AG09319 (cell line): ENCODE data around the gene CRYBB2.

Experiments used
- DNase-seq: peaks from one replicate; pipeline ENCODE4 v3.0.0-alpha.2; 2010; ENCODE audit warnings: low read depth; ENCODE audit errors: extremely low read depth
- CTCF ChIP-seq: IDR thresholded peaks from 2 replicates; pipeline ENCODE4 v1.5.1; 2011; ENCODE audit warnings: low read depth, mild to moderate bottlenecking, inconsistent platforms, low read length, moderate library complexity

Gene CRYBB2

GRCh38 chr22:25187469-25187868 is 32.0 kb upstream of the CRYBB2 start:
- DNase-seq: no peak

GRCh38 chr22:25192406-25192805 is 27.0 kb upstream of the CRYBB2 start:
- no peak for TF ChIP-seq CTCF
- DNase-seq: no peak

More at GRCh38 chr22:25187469-25187868, 32.0 kb upstream of the CRYBB2 start:
- no peak for TF ChIP-seq CTCF

- no peak for TF ChIP-seq CTCF
- no peak for DNase-seq
These were observed 26.3 kb upstream of the CRYBB2 start for GRCh38 chr22:25193130-25193529.

- TF ChIP-seq CTCF: no peak
- no peak for DNase-seq
These were observed 25.9 kb upstream of the CRYBB2 start for GRCh38 chr22:25193548-25193947.

GRCh38 chr22:25196326-25196725 is 23.1 kb upstream of the CRYBB2 start:
- DNase-seq: no peak
- TF ChIP-seq CTCF: no peak

- DNase-seq: no peak
- no peak for TF ChIP-seq CTCF
These were observed 22.1 kb upstream of the CRYBB2 start for GRCh38 chr22:25197340-25197739.

GRCh38 chr22:25199731-25200520 is 19.5 kb upstream of the CRYBB2 start, which contains the start of gene CRYBB3:
Gene CRYBB3, plus strand, starts transcription at chr22:25199858. Its CDS starts 1,539 bp downstream, at chr22:25201397.
- TF ChIP-seq CTCF: no peak
- DNase-seq: no peak
